RWPE1 (cell line): ENCODE measurements around the gene MAP7D1.

Experiments used
- CTCF ChIA-PET: fragments of 350-600 bp; sonication (Branson Sonifier 250); formaldehyde crosslinking; extraction: SDS; loops from one replicate; lab custom pipeline; 2021; lab: Yijun Ruan, JAX
- POLR2A ChIA-PET: fragments of 400-600 bp; formaldehyde crosslinking; extraction: SDS; loops from one replicate; lab custom pipeline; 2020; ENCODE audit warnings: antibody characterized with exemption; ENCODE audit not compliant: low non-redundant PET; lab: Yijun Ruan, JAX
- DNase-seq: peaks from one replicate; pipeline ENCODE4 v3.0.0; 2012; ENCODE audit warnings: low spot score
- H3K27ac ChIP-seq: fragments of 450-650 bp; 2 replicates; pipeline ENCODE4 v1.5.1; 2017
- TF ChIP-seq, protein P1 (sequence below): fragments of 450-650 bp; conservative IDR thresholded peaks from 2 replicates; pipeline ENCODE4 v1.5.1; 2017; ENCODE audit warnings: low read depth, mild to moderate bottlenecking

Gene MAP7D1

DNA sequence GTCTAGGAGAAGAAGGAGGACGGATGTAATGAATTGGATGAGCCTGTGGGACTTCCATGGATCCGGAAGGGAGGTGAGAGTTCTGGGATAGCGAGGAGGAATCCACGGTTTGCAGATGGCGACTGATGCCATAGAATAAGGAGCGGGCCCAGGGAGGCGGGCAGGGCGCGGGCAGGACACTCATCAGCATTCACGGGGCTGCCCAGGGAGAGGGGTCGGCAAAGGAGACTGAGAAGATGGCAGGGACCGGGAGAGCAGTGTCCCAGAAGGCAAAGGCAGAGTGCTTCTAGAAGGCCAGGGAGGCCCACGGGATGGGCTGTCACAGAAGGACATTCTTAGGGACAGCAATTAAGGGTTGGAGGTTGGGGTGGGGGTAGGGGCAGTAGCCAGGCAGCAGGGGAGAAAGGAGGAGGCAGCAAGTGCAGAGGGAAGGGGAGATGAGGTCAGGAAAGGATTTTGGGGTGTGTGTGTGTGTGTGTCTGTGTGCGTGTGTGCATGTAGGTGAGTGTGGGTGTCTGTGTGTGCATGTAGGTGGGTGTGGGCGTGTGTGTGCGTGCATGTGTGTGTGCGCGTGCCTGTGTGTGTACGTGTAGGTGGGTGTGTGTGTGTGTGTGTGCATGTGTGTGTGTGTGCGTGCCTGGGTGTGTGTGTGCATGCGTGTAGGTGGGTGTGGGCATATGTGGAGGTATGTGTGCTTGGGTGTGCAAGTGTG is 29.8 kb upstream of the MAP7D1 start:
- POLR2A ChIA-PET: no interaction called here
- CTCF ChIA-PET: no interaction called here
- no peak overlapping the region for H3K27ac ChIP-seq
- TF ChIP-seq, protein P1, sequence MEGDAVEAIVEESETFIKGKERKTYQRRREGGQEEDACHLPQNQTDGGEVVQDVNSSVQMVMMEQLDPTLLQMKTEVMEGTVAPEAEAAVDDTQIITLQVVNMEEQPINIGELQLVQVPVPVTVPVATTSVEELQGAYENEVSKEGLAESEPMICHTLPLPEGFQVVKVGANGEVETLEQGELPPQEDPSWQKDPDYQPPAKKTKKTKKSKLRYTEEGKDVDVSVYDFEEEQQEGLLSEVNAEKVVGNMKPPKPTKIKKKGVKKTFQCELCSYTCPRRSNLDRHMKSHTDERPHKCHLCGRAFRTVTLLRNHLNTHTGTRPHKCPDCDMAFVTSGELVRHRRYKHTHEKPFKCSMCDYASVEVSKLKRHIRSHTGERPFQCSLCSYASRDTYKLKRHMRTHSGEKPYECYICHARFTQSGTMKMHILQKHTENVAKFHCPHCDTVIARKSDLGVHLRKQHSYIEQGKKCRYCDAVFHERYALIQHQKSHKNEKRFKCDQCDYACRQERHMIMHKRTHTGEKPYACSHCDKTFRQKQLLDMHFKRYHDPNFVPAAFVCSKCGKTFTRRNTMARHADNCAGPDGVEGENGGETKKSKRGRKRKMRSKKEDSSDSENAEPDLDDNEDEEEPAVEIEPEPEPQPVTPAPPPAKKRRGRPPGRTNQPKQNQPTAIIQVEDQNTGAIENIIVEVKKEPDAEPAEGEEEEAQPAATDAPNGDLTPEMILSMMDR: no peak
- DNase-seq: no peak

DNA sequence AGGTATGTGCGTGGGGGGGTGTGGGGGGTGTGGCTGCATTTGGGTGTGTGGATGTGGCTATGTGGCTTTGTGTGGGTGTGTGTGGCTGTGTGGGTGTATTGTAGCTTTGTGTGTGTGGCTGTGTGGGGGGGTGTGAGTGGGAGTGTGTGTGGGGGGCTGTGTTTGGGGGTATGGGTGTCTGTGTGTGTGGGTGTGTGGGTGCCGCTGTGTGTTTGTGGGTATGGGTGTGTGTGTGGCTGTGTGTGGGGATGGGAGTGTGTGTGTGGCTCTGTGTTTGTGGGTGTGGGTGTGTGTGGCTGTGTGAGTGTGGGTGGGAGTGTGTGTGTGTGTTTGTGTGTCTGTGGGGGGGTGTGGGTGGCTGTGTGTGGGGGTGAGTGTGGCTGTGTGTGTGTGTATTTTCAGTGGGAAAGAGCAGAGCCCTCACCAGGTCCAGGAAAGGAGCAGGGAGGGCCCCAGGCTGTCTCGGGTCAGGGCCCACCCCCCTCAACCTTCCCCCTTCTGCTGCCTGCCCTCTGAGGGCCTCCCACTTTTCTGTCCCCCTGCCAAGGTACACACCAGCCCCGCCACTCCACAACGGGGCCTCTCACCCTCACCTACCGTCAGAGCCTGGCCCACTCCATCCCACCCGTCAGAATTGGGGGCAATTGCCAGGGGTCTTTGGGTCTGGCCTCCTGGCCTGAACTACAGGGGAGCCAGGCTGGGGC is 29.0 kb upstream of the MAP7D1 start:
- no peak overlapping the region for H3K27ac ChIP-seq
- no peak for DNase-seq
- ChIA-PET POLR2A (no interaction called here), CTCF (interaction anchor here (0.7 kb wide), 1 partner anchor 302 kb away, joined by 4 read pairs; no protein-coding TSS in a partner anchor)
- TF ChIP-seq, protein P1: no peak

DNA sequence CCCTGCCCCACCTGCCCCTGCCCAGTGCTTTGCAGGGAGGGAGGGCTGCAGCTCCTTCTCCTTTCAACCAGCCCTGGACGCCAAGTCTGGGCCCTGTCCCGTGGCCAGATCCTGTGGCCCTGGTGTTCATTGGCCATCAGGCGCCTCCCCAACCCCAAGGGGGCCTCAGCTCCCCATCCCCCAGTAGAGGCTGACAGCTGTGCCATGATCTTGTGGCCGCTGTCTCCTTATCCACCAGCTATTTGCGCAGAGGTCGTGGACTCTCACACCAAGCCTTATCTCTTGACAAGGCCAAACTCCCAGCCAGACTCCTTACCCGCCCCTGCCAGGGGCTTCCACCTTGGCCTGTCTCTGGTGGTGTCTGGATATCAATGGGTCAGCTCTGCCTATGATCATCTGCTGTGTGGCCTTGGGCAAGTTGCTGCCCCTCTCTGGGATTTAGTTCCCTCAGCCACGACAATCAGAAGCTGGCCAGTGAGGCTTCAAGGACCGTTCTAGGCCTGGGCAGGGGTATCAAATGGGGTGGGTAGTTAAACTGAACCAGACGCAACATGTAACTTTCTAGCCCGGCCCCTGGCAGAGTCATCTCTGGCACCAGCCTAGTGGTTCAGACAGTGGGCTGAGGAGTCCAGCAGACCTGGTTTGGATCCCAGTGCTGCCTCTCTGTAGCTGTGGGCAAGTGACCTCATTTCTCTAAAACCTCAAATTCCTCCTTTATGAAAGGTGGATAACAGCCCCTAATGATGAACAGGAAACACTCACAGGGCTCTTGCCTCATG is 27.6 kb upstream of the MAP7D1 start:
- TF ChIP-seq, protein P1: no peak
- H3K27ac ChIP-seq: no peak overlapping the region; the same call in 1 of the 2 replicates
- ChIA-PET POLR2A (no interaction called here), CTCF (no interaction called here)
- no peak for DNase-seq

DNA sequence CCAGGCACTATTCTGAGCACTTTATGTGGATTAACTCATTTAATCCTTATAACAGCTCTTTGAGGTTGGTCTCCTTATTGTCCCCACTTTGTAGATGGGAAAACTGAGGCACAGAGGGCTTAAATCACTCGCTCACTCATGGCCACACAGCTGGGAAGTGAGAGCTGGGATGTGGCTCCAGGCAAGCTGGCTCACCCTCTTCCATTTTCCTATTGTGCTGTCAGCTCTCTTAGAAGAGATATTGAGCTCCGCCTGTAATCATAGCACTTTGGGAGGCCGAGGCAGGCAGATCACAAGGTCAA is 27.1 kb upstream of the MAP7D1 start:
- TF ChIP-seq, protein P1: no peak
- CTCF ChIA-PET: no interaction called here
- DNase-seq: no peak
- POLR2A ChIA-PET: no interaction called here
- H3K27ac ChIP-seq: no peak overlapping the region; the same call in 1 of the 2 replicates

DNA sequence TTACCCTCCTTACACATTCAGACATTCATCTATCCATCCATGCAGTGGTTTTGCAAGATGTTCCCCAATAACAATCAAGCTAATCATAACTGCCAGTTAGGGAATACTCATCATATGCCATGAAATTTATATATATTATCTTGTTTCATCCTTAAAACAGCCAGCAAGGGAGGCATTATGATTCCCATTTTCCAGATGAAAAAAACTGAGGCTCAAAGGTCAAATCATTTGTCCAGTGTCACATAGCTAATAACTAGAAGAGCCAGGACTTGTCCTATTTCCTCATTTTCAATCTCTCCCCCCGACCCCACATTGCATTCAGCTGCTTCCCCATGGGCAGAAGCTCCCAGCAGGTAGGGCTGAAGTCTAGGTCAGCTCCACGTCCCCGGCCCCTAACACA is 23.9 kb upstream of the MAP7D1 start:
- H3K27ac ChIP-seq: peak overlapping the region; percentile 84; the same call in 1 of the 2 replicates
- no peak for DNase-seq
- ChIA-PET POLR2A (no interaction called here), CTCF (no interaction called here)
- TF ChIP-seq, protein P1: no peak

DNA sequence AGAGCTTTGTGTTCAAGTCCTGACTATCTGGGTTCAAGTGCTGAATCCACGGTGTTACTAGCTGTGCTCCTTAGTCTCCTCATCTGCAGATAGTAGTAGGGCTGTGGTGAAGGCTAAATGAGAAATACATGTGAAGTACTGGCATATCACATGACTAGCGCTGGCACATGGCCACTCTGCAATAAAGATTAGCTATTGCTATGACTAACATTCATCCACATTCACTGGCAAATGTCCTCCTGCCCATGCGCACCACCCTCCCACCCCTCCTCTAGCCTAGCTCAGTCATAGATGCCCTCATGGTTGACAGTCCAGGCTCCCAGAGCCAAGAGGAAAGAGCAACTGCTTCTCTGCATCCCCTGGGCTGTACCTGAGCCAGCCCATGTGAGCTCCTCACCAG is 22.5 kb upstream of the MAP7D1 start:
- ChIA-PET POLR2A (interaction anchor here (0.6 to 0.7 kb wide), 2 partner anchors 63 to 254 kb away, joined by 3 to 4 read pairs; no protein-coding TSS in a partner anchor), CTCF (interaction anchor here (1.7 kb wide), 1 partner anchor 16 kb away, joined by 6 read pairs; no protein-coding TSS in a partner anchor)
- H3K27ac ChIP-seq: peak overlapping the region; percentile 84

More for the DNA sequence above, 22.5 kb upstream of the MAP7D1 start:
- TF ChIP-seq, protein P1: no peak
- peak; percentile 96 for DNase-seq
